GM19438 (cell line): ENCODE data around the gene PRKN.

Experiments used
- ATAC-seq: cut with Tn5 transposase; IDR thresholded peaks from one replicate; pipeline ENCODE4 v1.9.1; 2021; ENCODE audit warnings: low read depth; ENCODE audit not compliant: unreplicated experiment

PRKN gene

DNA sequence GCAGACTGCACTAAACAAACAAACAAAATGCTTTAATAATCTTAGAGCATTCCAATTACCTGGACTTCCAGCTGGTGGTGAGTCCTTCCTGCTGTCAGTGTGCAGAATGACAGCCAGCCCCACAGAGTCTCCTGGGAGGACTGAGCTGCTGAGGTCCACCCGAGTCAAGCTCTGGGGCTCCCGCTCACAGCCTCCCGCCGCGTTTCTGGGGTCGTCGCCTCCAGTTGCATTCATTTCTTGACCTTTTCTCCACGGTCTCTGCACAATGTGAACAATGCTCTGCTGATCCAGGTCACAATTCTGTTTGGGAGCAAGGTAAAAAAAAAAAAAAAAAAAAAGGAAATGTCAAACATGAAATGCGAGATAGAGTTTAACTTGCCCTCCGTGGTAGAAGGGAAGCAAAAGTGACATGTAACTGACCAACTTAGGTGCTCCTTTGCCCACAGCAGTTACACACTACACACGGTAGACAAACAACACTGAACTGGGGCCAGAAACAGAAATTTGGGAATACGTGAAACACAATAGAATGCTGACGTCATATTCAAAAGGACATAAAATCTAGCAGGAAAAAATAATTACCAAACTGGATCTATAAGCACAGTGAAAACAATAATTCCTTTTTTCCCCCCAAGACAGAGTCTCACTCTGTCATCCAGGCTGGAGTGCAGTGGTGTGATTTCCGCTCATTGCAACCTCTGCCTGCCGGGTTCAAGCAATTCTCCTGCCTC lies 464.9 kb downstream of the PRKN start:
- ATAC-seq: no peak

DNA sequence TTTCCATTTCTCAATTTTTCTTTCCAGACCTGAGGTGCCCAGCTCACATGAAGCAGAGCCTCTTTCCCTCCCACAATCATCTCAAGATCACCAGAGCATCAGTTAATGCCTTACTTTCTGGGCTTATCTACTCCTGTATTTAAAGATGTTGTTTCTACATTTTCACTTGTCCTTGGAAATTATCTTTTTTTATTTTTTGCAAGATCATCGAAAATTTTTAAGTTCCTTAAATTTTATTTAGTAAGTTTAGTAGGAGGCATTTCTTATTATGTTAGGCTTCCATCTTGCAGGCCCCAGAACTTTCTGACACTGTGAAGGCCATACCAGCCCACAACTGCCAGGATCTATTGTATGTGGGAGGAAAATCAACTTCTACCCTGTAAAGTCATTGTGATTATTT lies 466.0 kb downstream of the PRKN start:
- ATAC-seq: no peak

DNA sequence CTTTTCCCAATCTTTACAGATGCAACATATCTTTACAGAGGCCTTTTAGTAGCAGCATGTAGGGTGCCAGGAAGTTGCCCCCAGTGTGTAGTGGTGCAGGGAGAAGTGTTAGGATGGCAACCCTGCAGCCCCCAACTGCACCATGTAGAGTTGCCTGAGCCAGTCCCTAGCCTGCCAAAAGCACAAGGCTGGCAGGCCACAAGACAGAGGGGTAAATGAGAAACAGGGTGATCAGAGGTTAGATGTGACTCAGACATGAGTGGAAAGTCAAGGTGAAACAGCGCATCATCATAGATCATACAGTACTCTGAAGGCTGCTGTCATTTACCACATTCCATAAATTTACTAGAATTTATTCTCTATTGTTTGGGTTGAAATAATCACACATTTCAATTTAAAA lies 467.5 kb downstream of the PRKN start:
- no peak for ATAC-seq

DNA sequence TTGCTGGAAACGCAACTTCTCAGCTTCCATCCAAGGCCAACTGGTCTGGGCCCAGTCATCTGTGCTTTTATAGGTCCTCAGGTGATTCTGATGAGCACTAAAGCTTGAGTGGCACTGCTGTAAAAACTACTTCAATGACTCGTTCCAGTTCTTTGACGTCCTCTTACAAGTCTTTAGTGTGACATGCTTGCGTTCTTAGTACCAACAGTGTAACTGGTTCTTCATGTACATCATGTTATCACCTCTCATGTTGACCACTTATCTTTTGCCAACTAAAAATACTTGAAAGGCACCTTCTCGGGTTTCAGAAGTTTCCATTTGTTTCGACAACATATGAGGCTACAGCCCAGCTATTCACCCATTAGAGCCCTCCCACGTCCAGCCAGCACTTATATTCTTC lies 468.9 kb downstream of the PRKN start:
- ATAC-seq: no peak

DNA sequence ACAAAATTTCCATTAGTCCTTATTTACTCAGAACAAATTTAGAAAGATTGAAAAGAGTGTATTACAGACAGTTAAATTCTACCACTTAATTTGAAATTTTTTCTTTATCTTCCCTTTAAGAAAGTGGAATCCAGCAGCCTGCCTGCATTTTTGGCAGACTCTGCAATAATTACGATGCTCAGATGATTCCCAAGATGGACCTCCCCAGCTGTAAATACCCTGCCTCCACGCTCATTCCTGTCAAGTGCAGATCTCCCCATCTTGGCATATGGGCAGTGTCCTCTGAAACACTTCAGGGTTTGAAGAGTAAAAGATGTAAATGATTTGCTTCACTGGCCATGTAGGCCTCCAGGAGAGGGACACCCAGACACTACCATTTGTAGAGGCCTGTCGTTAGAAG lies 471.2 kb downstream of the PRKN start:
- no peak for ATAC-seq

DNA sequence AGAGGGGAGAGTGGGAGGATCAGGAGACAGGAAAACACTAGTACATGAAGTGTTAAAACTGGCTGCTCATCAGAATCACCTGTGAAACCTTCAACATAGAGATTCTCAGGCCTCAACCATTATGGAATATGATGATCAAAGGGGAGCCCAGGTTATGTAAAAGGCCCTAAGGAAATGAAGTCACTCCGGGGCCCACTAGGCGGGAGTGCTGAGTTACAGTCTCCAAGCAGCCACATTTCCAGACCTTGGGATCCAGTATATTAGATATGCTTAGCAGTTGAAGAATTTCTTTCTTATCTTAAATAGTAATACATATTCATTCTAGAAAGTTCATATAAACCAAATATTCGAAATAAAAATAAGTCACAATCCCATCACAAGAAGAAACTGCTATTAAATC lies 476.3 kb downstream of the PRKN start:
- ATAC-seq: no peak

DNA sequence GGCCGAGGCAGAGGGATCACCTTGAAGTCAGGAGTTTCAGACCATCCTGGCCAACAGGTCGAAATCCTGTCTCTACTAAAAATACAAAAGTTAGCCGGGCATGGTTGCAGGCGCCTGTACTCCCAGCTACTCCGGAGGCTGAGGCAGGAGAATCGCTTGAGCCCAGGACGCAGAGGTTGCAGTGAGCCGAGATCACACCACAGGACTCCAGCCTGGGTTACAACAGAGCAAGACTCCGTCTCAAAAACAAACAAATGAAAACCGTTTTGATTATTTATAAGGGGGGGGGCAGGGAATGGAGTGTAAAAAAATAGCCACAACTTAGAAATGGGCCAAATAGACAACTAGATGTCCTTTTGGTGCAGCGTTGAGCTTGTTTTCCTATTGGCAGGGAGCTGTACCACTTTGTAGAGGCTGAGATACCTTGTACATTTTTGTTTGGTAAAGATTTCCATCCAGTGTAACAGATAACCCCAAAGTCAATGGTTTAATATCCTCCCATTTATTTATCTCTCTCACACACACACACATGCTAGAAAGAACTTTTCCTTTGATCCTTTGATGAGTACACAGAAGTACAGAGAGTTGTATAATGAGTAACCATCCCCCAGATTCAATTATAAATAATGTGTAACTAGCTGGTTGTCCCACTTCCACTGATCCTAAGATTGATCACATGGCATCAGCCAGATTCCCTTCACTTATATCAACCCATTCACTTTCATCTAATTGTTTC lies 477.5 kb downstream of the PRKN start:
- no peak for ATAC-seq

DNA sequence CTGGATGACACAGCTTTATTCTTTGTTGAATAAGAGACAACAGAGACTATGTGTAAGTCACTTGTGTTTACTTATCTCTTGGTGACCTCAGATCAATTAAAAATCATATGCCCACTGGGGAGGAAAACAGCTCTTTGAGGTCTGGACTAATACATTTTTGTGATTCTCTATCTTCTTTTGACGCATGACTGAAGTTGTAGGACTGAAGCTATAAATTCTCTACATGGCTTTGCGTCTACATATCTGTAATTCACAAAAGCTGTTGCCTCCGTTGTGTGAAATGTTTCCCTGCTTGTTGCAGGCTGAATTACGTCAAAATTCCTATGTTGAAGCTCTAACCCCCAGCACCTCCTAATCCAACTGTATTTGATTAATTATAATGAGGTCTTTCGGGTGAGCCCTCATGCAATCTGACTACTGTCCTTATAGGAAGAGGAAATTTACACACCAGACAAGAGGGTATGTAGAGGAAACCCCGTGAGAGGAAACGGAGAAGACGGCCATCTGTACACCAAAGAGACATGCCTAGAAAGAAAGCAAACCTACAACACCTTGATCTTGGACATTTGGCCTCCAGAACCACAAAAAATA lies 481.6 kb downstream of the PRKN start:
- ATAC-seq: no peak

DNA sequence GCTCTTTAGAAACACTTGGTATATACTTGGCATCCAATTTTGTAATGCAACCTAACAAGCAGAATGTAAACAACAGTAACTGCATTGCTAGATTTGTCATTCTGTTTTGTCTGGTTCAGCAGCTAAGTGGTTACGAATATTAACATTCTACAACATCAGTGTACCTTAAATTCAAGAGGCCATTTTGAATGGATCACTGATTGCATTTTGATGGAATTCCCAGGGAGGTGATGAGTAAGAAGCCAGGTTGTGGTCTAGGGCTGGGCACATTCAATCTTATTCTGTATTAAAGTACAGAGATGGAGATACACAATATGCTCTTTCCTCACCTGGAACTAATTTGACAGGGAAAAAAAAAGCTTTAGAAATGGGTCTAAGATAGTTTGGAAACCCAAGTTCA lies 483.5 kb downstream of the PRKN start:
- no peak for ATAC-seq

DNA sequence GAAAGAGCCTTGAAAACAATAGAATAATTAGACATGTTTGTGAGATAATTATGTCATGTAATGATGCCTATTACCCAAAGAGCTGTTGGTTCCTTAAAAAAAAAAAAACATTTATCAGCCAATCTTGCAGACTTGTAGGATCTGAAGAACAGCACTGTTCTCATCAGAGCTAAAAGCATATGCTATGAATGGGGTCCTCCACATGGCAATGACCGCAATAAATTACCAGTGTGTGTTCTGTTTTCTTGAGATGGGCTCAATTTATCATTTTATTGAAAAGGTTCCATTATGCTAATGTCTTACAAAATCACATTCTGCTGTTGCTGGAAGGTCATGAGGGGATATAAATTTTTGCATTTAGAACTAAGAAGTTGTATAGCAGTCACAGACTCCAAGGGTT lies 484.7 kb downstream of the PRKN start:
- no peak for ATAC-seq

DNA sequence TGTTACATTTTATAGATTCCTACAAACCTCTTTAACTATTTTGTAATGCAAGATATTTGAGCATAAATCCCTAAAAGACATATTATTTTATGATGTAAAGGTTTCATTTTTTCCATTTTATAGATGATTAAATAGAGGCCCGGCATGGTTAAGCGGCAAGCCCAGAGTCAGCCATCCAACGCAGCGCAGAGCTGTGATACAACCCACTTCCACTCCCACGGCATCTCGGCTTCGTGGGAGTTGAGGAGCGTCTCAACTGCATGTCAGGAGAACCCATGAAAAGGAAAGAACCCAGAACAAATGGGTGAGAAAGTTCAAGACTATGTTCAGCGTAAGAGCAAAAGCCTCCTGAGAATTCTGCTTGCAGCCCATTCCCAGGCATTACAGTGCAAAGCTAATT lies 488.2 kb downstream of the PRKN start:
- no peak for ATAC-seq

DNA sequence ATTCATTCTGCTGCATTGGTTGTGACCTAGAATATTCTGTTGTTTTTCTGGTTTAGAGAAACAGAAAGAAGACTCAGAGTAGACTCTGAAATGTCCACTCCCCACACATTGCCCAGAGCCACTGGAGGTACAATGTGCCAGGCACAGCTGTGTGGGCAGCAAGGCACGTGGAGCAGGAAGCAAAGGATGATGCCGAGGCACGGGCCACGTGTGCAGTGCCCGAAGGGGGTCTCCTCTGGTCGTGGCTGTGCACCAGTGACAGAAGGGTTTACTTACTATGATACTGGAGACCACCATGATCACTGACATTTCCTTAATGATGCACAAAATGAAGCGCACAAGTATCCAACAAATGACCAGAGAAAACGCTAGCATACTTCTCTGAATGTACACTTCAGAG lies 488.9 kb downstream of the PRKN start:
- no peak for ATAC-seq

DNA sequence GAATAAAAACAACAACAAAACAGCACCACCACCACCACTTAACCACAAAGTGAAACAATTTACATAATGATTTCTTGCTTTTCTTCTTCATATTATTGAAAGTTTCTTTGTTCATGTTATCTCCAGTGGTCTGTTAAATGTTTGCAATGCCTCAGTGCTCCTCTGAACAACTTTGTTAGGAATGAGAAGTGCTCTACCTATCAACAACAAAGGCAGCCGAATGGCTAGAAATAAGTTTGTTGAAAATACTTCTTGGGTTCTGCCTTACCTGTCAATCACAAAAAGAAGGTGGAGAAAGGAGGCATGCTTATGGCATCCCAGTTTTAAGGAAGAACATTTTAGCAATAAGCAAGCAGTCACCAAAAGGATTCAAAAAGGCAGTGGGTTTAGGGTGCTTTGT lies 490.2 kb downstream of the PRKN start:
- no peak for ATAC-seq

DNA sequence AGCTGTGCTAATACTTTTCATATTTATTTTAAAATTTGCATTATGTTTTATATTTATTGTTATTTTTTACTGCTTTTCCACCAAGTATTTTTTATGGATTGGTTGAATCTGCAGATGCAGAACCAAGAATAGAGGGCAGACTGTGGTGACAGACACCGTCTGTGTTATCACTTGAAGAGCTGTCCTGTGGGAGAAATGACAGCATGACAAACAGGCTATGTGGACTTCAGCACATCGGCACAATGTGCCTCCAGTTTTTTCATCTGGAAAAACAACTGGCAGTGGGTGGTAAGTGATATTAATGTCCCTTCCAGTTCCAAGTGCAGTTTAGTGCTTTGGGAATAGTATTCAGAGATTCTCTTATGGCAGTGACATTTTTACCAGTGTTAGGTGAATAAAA lies 492.9 kb downstream of the PRKN start:
- ATAC-seq: no peak

DNA sequence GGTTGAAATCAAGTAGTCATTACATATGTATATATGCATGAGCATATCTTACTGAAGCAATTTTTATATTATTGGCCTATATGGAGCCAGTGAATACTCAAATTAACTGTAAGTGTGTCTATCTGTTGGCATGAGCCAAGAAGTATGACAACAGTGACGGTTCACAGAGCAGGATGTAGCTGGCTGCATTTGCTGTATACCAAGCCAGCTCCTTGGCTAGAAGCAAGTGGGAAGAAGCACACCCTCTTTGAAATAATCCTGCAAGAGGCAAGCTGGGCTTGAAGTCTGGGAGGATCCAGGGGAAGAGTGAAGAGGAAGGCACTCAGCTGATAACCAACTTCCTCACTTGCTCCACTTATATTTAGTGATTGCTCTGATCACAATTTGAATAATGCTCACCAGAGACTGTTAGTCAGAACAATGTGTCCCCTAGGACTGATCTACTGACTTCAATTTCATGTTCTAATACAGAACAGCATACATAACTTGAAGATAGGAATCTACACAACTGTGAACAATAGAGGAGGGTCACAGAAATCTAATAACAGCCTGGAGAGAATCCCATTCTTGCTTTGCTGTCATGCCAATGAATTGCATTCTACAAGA lies 497.3 kb downstream of the PRKN start:
- ATAC-seq: no peak

DNA sequence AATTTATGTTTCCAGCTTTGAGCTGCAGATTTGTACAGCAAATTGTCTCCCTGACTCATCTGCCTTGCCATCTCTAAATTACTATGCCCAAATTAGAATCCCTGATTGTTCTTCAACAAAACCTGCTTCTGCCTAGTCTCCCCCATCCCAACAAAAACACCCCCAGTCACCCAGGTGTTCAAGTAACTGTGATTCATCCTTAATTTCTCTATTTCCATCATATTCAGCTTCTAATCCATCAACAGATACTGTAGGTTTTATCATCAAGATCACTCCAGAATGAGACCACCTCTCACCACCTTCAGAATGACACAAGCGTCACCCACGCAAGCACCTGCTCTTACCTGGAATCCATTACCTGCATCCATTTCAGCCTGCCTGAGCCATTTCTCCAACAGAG lies 498.5 kb downstream of the PRKN start:
- no peak for ATAC-seq

DNA sequence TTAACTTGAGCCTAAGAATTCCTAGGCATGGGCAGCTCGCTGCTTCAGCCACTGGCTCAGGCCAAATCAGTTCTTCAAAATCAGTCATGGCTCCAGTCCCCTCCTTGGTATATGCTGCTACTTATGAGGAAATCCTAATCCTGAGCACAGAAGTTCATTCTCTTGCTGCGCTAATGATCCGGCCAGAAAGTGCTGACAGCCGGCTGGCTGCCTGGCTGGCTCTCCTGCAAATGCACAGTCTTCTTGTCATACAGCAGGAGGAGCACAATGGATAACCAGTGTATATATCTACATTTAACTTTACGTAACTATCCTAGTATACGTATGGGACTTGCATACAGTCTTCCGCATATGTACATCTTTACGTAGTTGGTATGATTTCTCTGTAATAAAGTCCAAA lies 500.8 kb downstream of the PRKN start:
- no peak for ATAC-seq

DNA sequence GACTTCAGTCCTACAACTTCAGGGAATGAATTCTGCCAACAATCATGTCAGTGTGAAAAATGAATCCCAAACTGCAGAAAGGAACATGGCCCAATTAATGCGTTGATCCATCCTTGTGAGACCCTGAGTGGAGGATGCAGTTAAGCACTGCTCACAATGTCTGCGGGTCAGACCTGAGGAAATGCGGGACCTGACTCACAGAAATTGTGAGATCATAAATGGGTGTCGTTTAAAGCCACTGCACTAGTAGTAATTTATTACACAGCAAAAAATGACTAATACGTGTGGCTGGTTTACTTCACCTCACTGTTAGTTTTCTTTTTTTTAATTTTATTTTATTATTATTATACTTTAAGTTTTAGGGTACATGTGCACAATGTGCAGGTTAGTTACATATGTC lies 505.0 kb downstream of the PRKN start:
- ATAC-seq: no peak

DNA sequence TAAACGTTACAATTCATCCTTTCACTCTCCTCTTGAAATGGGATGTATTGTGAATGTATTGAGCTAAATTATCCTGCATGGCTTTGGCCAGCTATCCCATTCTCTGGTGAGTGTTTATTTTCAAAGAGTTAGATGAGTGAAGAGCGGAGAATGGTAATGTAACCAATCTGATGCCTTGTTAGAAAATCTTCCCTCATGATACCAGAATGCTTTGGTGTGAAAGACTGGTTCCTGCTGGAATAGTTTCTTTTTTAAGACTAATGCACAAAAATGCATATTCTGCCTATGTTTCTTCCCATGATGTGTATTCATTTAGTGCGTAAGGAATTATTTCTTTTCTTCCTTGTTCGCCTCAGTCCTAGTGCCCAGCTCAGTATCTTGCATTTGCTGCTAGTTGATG lies 506.7 kb downstream of the PRKN start:
- no peak for ATAC-seq

DNA sequence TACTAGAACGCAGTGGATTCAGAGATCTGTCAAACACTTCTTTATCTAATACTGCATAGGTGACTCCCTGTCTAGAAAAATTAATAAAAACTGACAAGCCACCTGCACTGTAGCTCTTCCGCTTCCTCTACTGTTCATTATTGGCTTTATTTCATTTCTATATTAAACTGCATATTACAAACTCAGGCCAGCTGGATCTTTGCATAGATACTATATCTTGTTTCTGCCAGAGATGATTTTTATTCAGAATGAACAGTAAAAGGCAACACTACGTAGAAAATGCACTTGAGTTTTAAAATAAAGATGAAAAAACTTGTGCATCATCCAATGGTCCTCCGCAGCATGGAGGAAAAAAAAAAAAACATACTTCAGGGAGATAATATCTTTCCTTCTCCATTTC lies 508.3 kb downstream of the PRKN start:
- no peak for ATAC-seq

DNA sequence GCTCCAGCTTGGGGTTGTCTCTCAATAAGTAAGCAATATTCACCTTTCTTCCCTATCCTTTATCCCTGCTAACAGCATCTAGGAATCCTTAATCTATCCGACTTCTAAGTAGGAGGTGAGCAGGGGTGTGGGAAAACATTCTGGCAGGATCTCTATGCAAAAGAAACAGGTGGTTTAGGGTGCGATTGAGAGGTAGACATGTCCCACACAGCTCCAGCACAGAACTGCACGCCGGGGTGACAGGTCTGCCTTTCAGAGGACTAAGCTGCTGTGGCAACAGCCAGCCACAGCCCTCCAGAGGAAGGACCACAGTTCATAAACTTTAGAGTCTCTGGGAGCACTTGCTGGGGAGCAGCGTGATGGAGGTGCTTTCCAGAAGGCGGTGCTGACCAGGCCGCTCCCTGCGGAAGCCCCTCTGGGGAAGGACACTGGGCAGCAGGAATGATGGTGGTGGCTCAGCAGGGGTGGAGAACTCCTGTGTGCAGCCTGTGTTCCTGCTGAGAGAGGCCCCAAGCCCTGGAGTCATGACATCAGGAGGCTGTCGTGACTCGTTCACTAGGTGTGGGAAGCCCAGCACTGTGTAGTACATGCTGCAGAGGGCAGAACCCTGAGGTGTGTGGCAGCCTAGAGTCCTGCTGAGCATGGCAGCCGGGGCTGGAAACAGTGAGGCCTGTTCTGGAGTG lies 509.6 kb downstream of the PRKN start:
- ATAC-seq: no peak
